ENCODE results near the gene LBX2.

LBX2 gene

DNA sequence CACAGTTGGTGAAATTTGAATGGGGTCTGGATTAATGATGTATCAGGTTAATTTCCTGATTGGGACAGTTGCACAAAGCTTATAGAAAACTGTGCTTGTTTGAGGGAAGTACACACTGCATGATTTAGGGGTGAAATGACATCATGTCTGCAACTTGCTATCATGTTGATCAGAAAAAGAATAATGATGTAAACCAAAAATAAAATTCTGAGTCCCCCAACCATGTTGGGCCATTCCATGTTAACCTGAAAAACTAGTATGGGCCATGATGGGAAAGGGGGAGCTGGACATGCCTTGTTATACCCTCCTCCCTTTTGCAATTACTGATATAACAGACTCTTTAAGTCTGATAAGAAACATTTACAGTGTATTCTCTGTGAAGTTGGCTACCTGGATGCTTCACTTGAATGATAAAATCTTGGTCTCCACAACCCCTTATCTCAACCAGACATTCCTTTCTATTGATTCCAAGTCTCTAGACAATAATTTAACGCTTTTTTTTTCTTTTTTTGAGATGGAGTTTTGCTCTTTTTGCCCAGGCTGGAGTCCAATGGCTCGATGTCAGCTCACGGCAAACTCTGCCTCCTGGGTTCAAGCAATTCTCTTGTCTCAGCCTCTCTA, 48.7 kb downstream of the LBX2 start:
- DNase-seq = no peak

DNA sequence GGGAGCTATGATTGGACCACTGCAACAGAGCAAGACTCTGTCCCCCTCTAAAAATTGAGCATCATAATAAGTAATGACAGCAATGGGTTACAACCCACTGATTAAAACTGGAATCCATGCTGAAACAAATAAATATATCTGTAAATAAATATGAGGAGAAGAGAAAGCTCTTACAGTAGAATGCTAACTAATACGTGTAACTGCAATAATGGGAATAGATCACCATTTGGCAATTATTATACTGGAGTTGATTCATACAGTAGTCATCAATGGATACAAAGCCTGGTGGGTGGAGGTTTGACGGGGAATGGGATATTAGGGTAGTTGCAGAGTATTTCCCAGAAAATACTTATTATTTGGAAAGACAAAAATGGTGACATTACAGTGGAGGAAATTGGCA, 50.6 kb downstream of the LBX2 start:
- DNase-seq = no peak

Data from NCI-H2029 treated with DMSO at 0.1 percent for 48 hours (cell line).